Upper lobe of right lung (tissue), 1 donor: Measurements from ENCODE around the gene TSC2. TPM values are rescaled to one million over a fixed set of nuclear protein-coding genes. Genes with fewer than 3 reads are reported as not detected.
A peak's percentile ranks its signal among the peaks of the same experiment; 100 is the strongest.

Experiments used
- ATAC-seq: fragments of 200-7000 bp; cut with Tn5 transposase; one replicate; pipeline ENCODE4 v1.9.1; 2020; ENCODE audit warnings: mild to moderate bottlenecking, moderate library complexity
- DNase-seq: peaks from one replicate; pipeline ENCODE4 v3.0.0-alpha.2; 2020
- H3K27ac ChIP-seq: fragments of 200-600 bp; one replicate; pipeline ENCODE4 v1.8.0; 2022
- H3K27me3 ChIP-seq: fragments of 200-600 bp; one replicate; pipeline ENCODE4 v1.8.0; 2022; ENCODE audit warnings: mild to moderate bottlenecking
- H3K36me3 ChIP-seq: fragments of 200-600 bp; one replicate; pipeline ENCODE4 v1.8.0; 2022
- H3K4me1 ChIP-seq: fragments of 200-600 bp; one replicate; pipeline ENCODE4 v1.8.0; 2022
- H3K4me3 ChIP-seq: fragments of 200-600 bp; one replicate; pipeline ENCODE4 v1.8.0; 2022; ENCODE audit warnings: mild to moderate bottlenecking
- H3K9me3 ChIP-seq: fragments of 200-600 bp; one replicate; pipeline ENCODE4 v1.8.0; 2022
- CTCF ChIP-seq: fragments of 200-600 bp; IDR thresholded peaks from one replicate; pipeline ENCODE4 v1.8.0; 2022; ENCODE audit warnings: antibody characterized with exemption
- intact Hi-C: fragments of 100-400 bp; cut with DNase I; formaldehyde crosslinking; loops from one replicate; pipeline ENCODE4 v1.11.0; 2022
- total RNA-seq: library from RNA; stranded (reverse); fragmentation: NEBNext Ultra II Directional; extraction: Animal tissue kit (Norgen Biotek cat#: 25700); gene quantifications from one replicate; pipeline ENCODE4 v1.2.1, GENCODE V29; 2021
- donor health status: DM: no; HTN: yes; CAD: no; lungs with severe emphysema.

Gene TSC2
- total RNA-seq, 1 donor from 2014 or later: 119 TPM

DNA sequence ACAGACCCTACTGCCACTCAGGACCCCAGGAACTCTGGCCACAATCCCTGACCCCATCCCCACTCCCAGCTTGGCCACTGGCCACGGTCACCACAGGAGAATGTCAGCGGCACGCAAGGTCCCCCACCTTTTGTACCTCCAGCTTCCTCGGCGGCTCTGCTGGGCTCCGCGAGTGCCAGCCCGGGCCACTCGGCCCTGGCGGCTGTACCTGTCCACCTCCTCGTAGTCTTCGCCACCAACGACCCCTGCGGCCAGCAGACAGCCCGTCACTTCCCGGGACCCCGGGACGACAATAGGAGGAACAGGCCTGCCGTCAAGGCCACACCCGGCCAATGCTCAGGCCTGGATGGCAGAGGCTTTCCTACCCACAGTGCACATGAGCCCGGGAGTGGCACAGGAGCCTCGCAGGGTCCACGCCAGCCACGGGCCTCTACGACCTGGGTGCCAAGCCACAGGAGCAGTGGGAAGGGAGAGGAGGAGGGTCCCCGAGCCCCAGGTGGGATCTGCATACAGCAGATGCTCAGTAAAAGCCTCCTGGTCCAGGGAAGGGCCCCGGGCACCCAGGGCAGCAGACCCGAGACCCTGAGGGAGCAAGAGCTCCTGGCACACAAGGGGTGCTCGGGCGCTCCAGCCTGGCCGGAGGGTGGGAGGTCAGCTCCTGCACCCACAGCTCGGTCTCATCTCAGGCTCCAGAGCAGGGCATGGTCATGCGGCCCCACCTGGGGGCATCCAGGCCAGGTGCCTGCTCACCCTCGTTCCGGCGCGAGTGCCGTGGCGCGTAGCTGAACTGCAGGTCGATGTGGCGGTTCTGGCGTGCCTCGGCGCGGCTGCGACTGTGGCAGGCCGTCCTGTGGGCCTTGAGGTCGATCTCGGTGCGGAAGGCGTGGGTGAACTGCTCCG lies 46.1 kb upstream of the TSC2 start:
- peaks cover 68% of the 10 kb centered on the region for H3K36me3 ChIP-seq
- H3K4me3 ChIP-seq: no peak overlapping the region
- H3K27me3 ChIP-seq: no peaks in the 10 kb centered on the region
- no peaks in the 10 kb centered on the region for H3K9me3 ChIP-seq
- intact Hi-C loops: no loop called here
- DNase-seq (no peak), ATAC-seq (no peak)
- TF ChIP-seq CTCF: no peak
- H3K4me1 ChIP-seq: peaks cover 37% of the 10 kb centered on the region
- H3K27ac ChIP-seq: no peak overlapping the region

GRCh38 chr16:2002406-2003230 lies 45.2 kb upstream of the TSC2 start:
- TF ChIP-seq CTCF: no peak
- no peak overlapping the region for H3K27ac ChIP-seq
- peaks cover 46% of the 10 kb centered on the region for H3K4me1 ChIP-seq
- intact Hi-C loops: no loop called here
- no peak overlapping the region for H3K4me3 ChIP-seq
- DNase-seq: no peak
- peaks cover 59% of the 10 kb centered on the region for H3K36me3 ChIP-seq
- ATAC-seq: no peak
- H3K9me3 ChIP-seq: no peaks in the 10 kb centered on the region
- no peaks in the 10 kb centered on the region for H3K27me3 ChIP-seq

- Histone ChIP-seq H3K4me1 (peaks cover 48% of the 10 kb centered on the region), H3K27me3 (no peaks in the 10 kb centered on the region), H3K9me3 (no peaks in the 10 kb centered on the region), H3K4me3 (no peak overlapping the region), H3K27ac (no peak overlapping the region), H3K36me3 (peaks cover 51% of the 10 kb centered on the region)
- ATAC-seq (no peak), DNase-seq (no peak)
- intact Hi-C loops: no loop called here
- no peak for TF ChIP-seq CTCF
These were observed 44.5 kb upstream of the TSC2 start for GRCh38 chr16:2003231-2003826.

GRCh38 chr16:2003827-2004641 lies 43.8 kb upstream of the TSC2 start:
- intact Hi-C loops: no loop called here
- peaks cover 44% of the 10 kb centered on the region for H3K36me3 ChIP-seq
- no peaks in the 10 kb centered on the region for H3K27me3 ChIP-seq
- DNase-seq: peak; percentile 95
- peak; percentile 90 for ATAC-seq
- H3K4me1 ChIP-seq: peaks cover 52% of the 10 kb centered on the region
- TF ChIP-seq CTCF: peak; percentile 94
- no peaks in the 10 kb centered on the region for H3K9me3 ChIP-seq
- H3K4me3 ChIP-seq: no peak overlapping the region
- no peak overlapping the region for H3K27ac ChIP-seq
